HG03095 (cell line): ENCODE data around the gene LRP6.
"Not testable (repeated sequence)": the region's sequence is repeated elsewhere in the genome, so short reads cannot be mapped to it uniquely, and the experiment has no call there.

Experiments used
- ATAC-seq: cut with Tn5 transposase; IDR thresholded peaks from one replicate; pipeline ENCODE4 v1.9.1; 2021; ENCODE audit warnings: moderate library complexity; ENCODE audit not compliant: unreplicated experiment

The LRP6 gene

DNA sequence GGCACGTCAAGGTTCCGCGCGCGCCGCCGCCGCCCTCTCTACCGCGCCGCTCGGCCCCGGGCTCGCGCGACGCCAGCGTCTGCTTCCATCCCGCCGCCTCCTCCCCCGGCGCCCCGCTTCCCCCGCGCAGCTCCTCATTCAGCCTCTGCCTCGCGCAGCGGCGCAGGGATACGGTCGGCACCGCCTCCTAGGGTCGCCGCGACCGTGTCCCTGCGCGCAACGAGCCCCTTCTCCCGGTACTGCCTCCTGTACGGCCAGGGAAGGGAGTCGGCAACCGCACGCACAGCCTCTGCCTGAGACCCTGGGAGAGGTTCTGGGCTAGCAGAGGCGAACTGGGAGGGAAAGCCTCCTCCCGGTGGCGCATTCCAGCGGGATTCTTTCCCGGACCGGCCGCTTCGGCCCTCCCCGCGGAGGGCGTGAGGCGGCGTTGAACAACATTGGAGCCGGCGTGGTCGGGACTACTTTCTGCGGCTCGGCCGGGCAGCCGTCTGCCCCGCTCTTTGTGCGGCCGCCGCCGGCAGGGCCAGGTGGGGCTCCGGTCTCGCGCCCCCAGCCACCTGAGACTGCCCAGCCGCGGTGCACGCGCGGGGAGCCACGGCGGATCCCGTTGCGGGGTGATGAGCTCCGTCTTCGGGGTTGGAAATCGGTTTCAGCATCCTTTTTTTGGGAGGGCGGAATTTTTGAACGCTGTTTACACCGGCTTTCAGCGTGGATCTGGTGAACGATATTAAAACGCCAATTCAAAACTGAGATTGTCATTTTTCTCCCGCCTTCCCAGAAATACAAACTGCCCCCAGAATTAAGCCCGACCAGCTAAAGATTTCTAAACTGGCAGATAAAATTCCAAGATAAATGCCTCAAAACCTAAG lies at the start of gene LRP6:
LRP6 (minus strand) TSS at position 172 of the 869 bp plus-strand sequence. CDS start 309 bp downstream, outside the sequence.
- ATAC-seq = peak; percentile 75

DNA sequence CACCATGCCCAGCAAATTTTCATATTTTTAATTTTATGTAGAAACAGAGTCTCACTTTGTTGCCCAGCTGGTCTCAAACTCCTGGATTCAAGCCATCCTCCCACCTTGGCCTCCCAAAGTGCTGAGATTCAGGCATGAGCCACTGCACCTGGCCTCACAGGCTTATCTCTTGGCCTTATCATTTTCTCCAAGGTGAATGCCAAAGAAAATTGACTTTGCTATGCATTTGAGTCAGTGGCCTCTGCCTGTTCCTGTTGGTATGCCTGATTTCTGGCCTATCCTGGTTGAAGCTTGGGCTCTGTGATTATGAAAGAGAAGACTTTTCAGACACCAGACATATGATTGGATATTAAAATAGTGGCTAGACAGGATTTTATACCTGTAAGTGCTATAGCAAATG lies 49.0 kb upstream of the LRP6 start:
- no peak for ATAC-seq

DNA sequence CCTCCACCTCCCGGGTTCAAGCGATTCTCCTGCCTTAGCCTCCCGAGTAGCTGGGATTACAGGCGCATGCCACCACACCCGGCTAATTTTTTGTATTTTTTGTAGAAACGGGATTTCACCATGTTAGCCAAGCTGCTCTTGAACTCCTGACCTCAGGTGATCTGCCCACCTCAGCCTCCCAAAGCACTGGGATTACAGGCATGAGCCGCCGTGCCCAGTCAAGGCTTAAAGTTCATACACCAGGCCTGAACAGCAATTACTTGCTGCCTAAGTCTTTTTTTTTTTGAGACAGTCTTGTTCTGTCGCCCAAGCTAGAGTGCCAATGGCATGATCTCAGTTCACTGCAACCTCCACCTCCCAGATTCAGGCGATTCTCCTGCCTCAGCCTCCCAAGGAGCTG lies 43.9 kb upstream of the LRP6 start:
- ATAC-seq = not testable (repeated sequence)

DNA sequence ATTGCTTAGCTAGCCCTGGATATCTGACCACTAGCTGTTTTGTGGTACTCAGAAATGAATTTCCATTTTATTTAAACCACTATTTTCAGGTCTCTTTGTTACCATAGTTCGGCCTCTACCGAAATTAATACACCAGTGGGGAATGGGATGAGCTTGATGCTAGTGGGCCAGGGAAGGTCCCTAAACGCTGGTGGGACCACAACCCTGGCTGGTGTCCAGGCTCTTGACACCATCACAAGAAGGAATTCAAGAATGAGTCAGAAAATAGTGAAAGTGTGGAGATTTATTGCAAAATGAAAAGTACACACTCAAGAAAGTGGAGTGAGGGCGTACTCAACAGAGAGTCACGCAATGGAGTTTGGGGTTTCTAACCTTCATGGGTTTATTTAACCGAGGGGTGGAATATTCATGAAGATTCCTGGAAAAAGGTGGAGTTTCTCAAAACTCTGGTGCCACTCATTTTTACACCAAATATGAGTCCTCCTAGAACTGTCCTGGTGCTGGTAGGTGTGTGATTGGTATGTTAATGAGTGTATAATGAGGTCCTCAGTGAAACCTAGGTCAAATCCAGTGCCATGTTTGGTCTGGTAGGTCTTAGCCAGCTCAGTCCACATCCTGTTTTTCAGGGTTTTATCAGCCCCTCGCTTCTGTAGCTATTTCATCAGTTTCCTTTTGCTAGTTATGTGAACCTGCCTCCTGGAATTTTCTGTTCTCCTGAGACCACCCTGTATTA lies 38.9 kb upstream of the LRP6 start:
- ATAC-seq = no peak

DNA sequence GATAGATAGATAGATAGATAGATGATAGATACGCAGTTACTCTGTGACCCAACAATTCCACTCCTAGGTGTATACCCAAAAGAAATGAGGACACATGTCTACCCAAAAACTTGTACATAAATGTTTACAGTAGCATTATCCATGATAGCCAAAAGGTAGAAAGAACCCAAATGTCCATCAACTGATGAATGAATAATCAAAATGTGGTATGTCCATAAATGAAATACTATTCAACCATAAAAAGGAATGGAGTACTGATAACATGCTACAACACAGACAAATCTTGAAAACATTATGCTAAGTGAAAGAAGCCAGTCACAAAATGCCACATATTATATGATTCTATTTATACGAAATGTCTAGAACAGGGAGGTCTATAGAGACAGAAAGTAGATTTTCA lies 36.1 kb upstream of the LRP6 start:
- ATAC-seq = no peak

DNA sequence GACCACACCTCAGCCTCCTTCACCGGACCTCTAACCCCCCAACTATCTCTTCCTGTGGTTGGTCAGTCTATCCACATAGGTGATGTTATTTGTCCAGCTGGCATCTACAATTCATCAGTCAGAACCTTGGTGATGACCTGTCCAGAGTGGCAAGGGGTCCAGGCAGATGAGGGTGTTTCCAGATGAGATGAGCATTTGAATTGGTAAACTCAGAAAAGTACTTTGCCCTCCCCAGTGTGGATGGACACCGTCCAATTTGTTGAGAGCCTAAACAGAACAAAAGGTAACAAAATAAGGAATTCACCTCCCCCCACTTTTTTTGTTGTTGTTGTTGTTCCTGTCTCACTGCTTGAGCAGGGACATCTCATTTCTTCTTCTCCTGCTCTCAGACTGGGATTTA lies 34.3 kb upstream of the LRP6 start:
- no peak for ATAC-seq

DNA sequence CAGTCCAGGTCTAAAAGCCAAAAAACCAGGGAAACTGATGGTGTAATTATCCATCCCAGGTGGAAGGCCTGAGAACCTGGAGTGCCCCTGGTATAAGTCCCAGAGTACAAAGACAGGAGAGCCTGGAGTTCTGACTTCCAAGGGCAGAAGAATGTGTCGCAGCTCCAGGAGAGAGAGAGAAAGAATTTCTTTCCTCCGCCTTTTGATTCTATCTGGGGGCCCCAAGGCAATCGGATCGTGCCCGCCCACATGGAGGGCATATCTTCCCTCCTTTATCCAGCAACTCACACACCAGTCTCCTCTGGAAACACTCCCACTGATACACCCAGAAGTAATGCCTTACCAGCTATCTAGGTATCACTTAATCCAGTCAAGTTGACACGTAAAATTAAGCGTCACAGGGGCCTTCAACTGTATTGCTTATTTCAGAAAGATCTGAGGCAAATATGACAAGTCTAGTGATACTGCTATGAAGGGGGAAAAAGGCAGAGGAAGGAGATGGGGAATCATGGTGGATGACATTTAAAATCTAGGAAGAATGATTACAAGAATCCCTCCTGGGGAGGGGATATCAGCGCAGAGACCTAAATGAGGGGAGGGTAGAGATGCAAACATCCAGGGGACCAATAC lies 30.5 kb upstream of the LRP6 start:
- ATAC-seq = no peak

DNA sequence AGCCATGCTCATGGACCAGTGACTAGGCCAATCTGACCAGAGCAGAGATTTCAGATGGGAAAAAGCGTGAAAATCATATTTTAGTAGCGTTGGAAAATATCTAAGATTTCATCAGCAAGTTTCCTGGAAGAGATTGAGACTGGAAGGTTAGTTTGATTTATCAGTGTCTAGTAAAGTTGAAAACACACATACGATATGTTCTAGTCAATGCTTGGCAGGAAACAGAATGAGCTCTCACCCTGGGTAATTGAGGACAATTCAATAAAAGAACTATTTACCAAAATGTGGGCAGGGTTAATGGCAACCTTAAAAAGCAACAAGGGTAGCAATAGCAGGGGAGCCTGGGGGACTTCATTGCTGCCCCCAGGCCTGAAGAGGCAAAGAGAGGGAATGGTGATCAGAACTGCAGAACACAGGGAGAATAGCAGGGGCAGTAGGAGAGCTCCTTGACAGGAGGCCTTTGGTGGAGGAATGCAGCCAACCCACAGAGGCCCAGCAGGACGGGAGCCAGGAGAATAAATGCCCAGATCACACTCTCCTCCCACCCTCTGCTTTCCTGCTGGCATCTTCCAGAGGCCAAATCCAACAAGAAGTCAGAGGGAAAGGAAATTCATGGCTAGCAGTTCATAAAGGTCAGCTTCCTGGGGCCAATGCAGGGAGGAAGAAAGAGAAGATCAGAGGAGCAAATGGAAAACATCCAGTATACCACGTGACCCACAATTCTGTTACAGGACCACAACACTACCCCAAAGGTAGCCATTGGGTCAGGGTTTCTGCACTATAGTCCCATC lies 27.6 kb upstream of the LRP6 start:
- ATAC-seq = no peak

DNA sequence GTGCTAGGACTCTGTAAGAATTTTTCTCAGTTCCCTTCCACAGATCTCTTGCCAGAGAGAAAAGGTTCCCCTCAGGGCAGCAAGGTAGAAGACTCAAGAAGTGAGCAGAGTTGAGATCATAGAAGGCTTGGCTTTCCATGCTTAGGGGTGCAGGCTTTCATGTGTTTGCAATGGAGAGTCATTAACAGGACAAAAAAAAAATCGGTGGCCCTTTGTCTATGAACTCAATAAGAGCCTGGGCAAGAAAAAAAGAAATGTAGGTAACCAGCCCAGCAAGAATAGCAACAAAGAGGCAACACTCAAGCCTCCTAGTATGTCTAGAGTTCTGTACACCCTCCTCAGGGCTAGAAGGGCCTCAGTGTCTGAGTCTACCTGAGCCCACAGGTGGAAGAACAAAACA lies 23.4 kb upstream of the LRP6 start:
- no peak for ATAC-seq

DNA sequence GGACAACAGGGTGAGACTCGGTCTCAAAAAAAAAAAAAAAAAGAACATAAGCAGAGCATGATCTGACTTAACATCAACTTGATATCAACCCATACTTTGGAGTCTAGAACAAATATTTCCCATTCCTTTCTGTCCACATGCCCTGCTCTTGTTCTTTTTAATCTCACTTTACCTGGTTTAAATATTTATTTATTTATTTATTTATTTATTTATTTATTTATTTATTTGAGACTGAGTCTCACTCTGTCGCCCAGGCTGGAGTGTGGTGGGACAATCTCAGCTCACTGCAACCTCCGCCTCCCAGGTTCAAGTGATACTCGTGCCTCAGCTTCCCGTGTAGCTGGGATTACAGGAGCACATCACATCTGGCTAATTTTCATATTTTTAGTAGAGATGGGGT lies 19.6 kb upstream of the LRP6 start:
- ATAC-seq = no peak

DNA sequence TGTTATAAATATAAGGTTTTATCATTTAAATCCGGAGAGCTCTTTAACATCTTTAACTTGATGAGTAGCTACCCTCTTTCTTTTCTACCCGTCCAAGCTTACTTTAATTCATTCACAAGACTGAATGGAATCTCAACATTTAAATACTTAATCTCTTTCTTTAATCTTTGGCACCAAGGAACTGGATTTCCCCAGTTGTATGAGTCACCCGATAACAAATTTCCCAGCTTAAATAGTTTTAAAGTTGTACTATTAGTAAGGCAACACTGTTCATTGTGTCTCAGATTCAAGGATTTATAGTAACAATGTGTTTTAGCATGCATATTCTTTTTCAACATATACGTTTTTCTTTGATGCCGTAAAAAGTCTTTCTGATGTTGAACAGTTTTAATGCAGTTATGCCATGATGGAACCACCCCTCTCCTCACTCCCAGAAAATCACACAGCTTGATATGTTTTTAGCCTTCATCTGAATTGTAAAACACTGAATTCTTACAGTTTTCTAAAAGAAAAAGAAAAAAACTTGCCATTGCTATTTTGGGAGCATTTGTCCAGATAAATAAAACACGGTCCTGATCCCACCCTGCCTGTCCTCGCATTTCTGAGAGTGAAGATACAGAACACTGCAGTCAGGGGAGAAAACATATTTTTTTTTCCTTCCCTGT lies 16.0 kb upstream of the LRP6 start:
- ATAC-seq = no peak

DNA sequence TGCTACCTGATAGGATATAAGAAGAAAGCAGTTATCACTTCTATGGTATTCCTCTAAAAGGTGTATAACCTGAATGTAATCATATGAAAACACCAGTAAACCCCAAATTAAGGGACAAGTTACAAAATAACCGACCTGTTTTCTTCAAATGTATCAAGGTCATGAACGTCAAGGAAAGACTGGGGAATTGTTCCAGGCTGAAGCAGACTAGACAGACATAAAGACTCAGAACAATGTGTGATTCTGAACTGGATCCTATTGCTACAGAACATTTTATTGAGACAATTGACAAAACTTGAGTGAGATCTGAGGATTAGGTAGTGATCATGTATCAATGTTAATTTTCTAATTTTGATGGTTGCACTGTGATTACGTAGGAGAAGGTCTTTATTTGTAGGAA lies 15.4 kb upstream of the LRP6 start:
- ATAC-seq = no peak

DNA sequence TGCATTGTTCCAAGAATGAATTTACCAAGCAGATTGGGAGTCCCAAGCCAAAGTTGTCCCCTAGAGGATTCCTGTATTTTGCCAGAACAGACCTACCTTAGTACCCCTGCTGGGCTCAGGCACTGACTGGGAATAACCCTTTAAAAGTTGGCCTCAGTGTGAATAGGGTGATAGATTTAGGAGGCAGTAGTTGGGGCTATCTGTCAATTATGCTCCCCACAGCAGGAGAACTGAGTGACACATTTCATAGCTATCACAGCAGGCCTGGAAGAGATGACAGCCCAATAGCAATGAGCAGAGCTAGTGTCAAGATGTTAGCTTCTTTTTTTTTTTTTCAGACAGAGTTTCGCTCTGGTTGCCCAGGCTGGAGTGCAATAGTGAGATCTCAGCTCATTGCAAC lies 14.3 kb upstream of the LRP6 start:
- no peak for ATAC-seq

DNA sequence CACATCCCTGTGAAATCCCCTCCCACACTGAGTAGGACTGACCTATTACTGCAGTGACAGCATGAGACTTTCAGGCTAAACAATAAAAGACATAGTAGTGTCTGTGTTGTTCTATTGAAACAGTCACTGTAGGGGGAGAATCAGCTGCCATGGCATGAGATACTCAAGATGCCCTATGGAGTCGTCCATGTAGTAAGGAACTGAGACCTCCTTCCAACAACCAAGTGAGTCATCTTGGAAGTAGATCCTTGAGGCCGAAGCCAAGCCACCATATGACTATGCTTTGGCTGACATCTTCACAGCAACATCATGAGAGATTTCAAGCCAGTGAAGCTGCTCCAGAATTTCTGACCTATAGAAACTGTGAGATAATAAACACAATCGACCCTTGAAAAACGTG lies 12.1 kb upstream of the LRP6 start:
- ATAC-seq = no peak

DNA sequence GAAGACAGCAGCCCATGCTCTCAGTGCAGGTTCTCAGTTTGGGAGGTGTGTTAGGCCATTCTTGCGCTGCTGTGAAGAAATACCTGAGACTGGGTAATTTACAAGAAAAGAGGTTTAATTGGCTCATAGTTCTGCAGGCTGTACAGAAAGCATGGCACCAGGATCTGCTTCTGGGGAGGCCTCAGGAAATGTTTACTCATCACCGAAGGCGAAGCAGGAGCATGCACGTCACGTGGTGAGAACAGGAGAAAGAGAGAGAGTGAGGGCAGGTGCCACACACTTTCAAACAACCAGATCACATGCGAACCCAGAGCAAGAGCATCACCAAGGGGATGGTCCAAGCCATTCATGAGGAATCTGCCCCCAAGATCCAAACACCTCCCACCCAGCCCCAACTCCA lies 9.0 kb upstream of the LRP6 start:
- ATAC-seq = no peak

DNA sequence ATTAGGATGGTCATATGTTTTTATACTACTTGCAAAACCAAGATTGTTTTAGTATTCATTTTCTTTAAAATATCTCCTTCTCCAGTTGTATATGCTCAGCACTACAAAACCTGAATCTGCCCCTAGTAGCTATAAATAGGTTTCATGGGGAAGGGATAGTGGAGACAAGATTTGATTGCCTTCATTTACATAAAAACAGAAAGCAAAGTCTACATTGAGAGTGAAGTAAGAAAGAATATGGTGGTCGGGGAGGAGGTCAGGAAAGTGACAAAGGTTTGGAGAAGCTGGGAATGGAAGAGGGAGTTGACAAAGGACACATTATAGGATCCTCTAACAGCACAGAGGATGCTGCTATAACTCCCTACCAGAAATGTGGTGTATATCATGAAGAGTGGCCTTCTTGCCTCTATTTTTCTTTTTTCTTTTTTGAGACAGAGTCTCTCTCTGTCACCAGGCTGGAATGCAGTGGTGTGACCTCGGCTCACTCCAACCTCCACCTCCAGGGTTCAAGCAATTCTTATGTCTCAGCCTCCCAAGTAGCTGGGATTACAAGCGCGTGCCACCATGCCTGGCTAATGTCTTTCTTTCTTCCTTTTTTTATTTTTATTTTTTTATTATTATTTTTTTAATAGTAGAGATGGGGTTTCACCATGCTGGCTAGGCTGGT lies 6.6 kb upstream of the LRP6 start:
- no peak for ATAC-seq

DNA sequence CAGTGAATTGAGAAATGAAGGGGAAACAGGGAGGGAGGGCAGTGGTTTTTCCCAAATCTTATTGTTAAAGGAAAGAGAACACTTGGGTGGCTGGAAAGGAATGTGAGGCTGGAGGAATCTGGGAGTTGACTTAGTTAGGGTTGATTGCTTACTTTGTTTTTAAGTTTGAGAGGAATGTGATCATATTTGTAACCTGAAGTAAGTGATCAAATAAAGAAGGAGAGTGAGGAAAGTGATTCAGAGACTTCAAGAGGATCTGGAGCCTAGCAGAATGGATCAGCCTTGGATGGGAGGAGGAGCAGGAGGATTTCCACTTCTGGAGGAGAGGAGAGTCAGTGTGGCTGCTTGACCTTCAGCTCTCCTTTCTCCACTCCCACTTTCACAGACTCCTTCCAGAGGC lies 6.0 kb upstream of the LRP6 start:
- no peak for ATAC-seq

DNA sequence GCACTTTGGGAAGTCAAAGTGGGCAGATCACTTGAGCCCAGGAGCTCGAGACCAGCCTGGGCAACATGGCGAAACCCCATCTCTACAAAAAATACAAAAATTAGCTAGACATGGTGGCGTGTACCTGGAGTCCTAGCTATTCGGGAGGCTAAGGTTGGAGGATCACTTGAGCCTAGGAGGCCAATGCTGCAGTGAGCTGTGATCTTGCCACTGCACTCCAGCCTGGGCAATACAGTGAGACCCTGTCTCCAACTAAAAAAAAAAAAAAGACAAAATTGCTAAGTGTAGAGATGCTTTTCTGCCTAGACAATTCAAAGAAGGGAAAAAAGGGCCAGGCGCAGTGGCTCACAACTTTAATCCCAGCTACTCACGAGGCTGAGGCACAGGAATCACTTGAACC lies 3.4 kb upstream of the LRP6 start:
- no peak for ATAC-seq

DNA sequence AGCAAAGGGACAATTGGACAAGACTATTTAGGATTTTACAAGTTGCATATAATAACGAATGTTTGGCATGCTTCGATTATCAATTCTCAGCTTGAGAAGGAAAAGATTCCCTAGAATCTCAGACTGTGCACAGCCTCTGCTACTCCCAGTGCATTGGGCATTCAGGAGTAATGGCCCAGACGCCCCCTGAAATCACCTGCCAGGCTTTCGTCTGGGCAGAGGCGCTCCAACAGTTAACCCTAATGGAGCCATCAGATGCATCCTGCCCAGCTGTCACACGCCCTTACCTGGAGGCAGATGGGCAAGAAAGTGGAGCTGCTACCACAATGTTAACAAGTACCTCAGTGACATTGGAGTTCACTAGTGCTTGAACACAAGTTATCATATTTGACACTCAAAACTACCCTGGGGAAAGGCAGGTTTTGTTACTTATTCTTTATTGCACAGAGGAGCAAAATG lies 927 bp upstream of the LRP6 start:
- no peak for ATAC-seq

DNA sequence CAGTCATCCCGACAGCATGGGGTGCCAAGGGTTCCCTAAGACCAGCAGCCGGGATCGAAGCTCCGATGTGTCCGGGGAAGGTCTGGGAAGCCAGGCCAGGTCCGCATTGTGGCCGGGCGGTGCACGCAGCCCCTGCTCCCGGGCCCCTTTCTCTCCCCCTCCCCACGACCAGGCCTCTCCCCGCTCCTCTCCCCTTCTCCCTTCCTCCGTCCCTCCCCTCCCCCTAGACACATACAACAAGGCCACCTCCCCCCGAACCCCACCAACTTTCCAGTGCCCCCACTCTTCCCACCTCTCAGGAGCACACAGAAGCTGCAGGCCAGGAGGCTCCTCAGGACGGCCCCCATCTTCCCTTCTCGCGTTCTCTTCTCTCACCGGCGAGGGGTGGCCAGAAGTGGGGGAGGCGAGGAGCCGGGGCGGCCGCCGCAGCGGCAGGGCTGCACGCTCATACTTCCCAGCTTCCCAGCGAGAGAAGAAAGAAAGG lies 413 bp downstream of the LRP6 start:
- ATAC-seq = peak; percentile 20
